HG03354 (cell line): Measurements from ENCODE around the gene DYSF.

Experiments used
- ATAC-seq: cut with Tn5 transposase; IDR thresholded peaks from one replicate; pipeline ENCODE4 v1.9.1; 2021; ENCODE audit warnings: mild to moderate bottlenecking; ENCODE audit not compliant: unreplicated experiment, poor library complexity, severe bottlenecking

The DYSF gene

DNA sequence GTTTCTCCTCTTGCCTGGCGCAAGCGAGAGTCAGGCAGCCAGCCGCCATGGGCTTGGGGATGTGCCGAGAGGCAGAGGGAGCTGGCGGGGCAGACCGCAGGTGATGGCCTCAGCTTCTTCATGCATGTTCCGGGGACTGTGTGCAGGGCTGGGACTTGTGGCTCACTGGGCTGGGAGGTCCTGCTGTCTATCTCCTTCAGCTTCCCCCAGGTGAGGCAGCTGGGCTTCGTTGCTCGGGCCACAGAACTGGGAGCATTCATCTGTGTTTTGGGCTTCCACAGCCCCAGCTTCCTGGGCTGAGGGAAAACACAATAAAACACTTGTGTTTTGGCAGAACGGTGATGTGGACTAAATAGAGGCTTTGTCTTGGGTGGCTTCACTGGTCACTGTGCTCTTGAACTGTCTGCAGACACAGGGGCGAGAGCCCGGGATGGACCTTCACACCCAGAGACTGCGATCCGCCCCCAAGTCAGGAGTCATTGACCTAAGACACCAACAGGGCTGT is 93.5 kb downstream of the DYSF start:
- no peak for ATAC-seq

DNA sequence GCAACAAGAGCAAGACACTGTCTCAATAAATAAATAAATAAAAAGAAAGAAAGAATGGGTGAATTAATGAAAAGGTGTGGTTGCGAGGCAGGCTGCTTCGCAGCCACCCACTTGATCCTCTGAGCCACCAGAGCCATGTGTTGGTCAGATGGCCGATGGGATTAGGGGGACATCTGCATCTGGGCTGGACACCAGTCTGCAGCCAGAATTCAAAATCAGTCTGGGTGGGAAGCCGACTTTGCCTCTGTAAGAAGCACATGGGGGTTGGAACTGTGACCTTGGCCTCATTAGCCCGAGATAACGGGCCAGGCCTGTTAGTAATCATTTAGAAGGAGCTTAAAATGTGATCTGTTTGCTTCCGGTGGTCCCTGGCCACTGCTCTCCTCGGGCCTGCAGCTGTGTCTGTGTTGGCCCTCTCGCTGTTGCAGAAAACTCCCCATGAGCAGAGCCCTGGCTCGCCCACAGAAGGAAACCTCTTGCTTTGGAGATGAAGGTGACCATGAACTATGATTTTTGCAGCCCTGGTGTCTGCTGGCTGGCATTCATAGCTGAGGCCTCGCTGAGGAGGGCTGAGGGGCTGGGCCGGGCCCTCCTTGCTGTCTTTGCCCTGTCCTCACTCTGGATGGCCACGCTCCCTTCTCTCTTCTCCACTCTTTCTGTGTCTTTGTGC is 94.4 kb downstream of the DYSF start:
- no peak for ATAC-seq

DNA sequence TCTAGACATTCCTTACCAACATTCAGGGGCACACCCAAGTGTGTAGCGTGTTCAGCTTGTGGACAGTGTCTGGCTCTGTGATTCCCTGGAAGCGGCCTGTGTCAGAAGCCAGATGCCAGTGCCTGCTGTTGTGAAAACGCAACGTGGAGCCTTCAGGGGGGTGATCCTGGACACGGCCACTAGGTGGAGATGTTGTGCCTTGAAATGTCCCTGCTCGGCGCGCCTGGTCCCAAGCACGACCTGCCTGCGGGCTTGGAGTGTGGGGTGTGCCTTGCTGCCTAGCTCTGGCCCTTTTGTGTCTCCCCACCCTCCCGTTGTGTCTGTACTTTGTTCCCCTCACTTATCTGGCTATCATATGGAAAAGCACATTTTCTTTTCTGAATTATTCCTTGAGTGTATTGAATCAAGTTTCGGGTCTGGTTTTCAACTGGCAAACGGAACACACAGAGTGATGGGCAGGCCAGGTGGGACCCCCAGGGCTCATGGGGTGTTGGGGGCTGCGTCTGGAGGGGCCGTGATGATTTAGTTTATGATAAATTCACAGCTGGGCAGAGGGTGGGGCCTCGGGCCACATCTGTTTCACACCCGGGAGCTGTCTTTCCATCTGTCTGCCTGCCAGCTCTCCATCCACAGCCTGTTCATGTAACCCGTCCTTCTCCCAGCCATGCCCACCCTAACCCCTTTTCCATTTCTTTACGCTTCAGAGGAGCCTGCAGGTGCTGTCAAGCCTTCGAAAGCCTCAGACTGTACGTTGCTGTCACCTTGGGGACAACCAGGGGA is 95.5 kb downstream of the DYSF start:
- ATAC-seq, result peak; percentile 55

DNA sequence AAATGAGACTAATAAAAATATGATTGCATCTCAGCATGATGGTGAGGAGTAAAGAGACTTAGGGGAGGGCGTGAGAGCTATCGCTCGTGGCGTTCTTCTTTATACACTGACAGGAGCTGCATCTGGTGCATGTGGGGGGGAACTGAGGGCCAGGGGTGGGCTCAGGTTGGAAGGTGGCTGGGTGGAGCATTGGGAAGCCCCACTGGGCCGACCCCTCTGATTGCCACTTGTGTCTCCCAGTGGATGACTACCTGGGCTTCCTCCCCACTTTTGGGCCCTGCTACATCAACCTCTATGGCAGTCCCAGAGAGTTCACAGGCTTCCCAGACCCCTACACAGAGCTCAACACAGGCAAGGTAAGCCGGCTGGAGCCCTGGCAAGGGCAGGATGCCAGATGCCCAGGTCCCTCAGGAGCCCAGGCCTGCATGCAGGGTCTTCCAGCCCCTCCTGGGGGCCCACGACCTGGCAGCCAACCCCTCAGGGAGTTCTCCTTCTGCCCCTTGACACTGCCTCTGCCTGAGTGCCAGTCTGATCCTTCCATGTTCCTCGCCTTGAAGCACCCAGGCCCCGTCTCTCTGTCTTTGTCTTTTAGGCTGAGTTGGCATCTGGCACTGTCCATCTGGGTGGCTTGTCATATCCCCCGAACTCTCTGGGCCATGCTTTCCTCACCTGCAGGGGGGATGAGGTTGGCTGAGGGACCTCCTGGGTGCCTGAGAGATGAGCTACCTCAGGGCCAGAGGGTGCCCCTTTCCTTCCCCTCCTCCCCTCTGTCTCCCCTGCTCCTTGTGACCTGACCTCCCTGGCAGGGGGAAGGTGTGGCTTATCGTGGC is 97.7 kb downstream of the DYSF start:
- no peak for ATAC-seq

DNA sequence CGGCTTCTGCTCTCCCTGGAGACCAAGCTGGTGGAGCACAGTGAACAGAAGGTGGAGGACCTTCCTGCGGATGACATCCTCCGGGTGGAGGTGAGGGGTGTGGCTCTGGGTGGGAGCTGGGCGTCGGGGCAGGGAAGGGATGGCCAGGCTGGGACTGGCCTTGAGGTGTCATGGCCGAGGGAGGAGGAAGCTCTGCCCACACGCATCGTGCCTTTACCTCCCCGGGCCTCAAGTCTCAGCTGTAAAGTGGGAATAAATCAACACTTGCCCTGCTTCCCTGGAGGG is 98.2 kb downstream of the DYSF start:
- ATAC-seq, result no peak

DNA sequence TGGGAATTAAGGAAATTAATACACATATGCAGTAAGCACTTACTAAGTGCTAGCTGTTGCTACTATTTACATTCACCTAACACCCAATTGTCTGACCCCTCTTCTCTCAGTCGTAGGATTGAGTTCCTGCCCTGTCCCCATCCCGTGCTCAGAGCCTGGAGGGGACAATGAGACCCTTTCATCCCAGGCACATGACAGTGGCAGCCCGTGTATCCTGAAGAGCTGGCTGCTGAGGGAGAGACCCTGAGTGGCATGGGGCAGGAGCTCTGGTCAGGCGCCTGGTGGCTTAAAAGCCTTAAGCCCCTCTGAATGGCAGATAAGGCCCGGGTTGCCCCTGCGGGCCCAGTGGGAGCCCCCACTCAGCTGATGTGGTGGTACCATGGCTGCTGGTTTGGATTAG is 99.0 kb downstream of the DYSF start:
- ATAC-seq, result no peak

DNA sequence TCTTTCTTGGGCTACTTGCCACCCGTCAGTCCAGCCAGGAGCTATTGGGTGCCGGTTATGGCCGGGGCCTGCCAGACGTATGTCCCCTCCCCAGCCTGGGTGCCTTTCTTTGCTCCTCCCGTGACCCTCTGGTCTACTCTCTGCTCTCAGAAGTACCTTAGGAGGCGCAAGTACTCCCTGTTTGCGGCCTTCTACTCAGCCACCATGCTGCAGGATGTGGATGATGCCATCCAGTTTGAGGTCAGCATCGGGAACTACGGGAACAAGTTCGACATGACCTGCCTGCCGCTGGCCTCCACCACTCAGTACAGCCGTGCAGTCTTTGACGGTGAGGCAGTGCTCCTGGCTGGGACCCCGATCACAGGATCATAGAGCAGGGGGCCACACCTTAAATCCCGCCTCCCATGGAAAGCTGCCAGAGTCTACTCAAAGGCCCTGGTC is 99.5 kb downstream of the DYSF start:
- no peak for ATAC-seq

DNA sequence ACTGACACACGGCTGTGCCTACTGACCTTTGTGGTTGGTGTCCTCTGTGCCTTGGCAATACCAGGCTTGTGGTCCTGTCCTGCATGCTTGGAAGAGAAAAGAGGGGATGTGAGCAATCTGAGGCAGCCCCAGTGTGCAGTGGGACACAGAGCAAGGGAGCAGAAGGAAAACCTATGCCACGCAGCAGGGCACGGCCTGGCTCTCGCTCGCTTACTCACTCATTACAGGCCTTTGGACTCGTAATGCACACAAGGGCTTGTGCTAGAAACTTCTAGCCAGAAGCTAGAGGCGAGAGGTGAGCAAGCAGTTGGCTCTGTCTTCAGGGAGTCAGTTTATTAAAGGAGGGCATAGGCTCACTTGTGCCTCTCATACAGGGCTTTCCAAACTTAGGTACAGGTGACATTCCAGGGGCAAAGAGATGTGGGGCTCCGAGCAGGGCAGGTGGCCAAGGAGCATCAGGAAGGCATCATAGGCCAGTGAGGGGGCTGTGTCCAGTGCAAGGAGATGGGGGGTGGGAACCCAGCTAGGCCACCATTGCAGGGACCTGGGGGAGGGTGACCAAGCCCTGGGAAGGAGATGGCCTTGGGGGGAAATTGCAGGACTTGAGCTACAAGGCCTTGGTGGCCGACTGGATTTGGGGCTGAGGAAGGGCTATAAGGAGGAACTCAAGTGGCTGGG is 100.8 kb downstream of the DYSF start:
- no peak for ATAC-seq

DNA sequence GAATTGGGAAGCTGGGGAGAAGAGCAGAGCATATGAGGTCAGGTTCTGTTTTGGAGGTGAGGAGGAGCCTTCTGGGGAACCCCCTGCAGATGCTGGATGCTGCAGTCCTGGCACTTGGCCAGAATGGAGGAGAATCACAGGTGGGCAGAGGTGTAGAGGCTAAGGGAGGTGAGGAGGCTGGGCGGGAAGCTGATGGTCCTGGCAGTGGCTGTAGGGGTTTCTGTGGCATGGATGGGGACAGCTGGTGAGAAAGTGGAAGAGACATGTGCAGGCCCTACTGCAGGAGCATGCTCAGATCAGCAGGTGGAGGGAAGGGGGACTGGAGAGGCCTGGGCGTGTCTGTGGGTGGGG is 101.3 kb downstream of the DYSF start:
- no peak for ATAC-seq

DNA sequence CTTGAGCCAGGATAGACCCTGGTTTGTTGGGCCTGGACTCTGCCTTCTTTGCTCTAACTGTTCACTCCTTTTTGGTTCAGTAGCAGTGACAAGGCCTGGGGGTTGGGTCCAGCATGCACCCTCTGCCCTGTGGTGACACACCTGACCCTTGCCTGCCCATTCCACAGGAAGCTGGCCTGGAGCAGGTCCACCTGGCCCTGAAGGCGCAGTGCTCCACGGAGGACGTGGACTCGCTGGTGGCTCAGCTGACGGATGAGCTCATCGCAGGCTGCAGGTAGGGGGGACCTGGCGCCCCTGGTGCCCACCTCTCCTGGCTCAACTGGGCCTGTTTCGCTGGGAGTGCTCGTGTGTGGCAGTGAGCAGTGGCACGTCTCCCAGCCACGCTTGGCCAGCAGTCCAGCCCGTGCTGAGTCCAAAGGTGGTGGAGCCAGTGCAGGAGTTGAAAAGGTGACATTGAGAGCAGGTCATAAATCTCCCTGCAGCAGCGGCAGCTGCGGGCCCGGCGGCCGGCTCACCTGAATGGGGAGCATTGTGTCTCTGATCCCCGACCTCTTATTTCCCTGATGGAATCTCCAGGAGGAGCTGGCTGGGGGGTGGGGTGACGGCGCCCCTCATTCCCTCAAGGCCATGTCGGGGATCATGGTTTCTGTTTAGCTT is 102.6 kb downstream of the DYSF start:
- no peak for ATAC-seq

DNA sequence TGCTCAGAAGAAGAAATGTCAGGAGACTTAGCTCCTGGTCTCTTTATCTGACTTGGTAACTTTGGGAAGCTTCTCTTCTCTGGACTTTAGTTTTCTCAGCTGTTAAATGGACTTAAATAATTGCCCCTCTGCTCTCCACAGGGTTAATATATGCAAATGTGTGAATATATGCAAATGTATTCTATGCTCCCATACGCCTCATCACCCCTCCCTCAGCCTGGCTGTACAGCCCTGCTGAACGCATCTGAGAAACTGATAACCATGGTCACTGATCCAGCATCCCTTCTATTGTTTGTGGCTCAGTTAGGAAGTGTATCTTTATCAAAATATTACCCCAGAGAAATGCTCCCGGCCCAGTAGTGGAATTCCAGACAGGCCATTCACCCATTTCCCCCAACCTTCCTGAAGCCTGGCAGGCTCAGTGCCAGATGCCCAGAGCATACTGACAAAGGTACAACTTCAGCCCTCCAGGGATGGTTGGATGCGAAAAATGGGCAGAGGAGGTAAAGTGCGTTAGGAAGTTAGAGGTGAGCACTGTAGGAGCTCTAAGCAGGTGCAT is 103.4 kb downstream of the DYSF start:
- ATAC-seq, result no peak

DNA sequence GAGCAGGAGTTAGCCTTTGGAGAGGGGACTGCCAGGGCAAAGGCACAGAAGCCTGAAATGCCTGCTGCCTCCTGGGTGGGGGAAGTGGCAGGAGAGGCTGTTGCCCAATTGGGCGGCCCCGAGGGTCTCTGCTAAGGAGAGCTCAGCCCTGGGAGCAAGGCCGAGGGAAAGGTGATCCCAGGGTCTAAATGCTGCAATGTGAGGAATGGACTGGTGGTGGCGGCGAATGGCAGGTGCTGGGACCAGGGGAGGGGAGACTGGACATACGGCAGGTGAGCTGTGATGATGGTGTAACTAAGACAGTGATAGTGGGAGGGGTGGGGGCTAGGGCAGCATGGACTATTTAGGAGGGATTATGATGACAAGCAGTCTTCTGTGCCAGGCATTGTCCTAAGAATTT is 104.0 kb downstream of the DYSF start:
- ATAC-seq, result no peak

DNA sequence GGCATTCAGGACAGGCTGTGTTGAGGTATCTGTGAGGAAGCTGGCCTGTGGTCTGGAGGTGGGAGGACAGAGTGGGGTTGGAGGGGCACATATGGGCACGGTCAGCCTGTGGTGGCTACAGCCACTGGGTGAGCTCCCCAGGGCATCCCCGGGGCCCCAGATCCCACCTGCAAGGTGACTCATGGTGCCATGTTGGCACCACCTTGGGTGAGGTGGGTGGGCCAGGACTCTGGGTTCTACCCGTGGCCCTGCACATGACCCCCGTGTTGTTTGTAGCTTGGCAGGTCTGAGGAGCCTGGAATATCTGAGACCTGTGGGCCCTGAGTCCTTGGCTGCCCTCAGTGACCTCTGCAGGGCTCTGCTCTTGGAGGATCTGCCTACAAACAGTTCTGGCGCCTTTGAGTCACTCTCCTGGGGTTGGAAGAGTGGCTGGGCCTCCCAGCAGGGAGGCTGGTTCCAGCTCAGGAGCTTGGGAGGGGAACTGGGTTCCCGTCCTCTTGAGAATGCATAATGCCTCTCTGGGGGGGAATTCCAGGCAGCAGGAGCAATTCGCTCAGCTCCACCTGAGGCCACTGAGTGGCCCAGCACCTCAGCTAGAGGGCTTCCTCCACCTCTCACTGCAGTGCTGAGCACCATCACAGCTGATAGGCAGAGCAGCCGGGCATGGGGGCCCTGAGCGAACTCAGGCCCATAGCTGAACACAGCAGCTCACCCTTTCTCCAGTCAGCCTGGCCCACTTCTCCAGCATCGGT is 105.1 kb downstream of the DYSF start:
- ATAC-seq, result no peak

DNA sequence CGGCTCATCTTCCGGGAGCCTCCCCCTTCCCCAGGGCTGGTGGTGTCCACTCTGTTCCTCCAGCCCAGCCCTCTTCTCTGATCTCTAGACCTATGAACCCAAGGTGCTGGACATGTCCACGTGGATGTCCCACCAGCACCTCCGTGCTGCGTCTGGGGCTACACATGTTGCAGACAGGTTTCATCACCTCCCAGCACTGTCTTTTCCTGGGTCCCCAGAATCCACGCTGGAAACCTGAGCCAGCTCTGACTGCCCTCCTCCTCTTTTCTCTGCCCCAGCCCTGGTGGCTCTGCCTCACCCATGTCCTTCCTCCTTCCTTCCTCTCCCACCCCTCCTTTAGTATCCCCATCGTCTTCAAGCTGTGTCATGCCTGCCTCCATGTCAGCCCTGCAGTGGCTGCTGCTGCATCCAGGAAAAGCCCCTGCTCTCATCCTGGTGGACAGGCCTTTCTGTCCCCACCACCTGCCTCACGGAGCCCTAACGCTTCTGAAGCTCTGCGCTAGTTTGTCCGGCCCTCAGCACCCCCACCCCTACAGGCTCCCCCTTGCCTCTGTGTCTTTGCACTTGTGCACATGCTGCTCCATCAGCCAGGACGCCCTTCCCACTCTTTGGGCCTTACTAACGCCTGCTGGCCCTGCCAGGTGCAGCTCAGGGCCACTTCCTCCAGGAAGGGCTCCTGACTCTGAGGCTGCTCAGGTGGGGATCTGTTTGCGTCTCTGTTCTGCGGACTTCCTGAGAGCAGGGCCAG is 105.9 kb downstream of the DYSF start:
- ATAC-seq, result no peak

DNA sequence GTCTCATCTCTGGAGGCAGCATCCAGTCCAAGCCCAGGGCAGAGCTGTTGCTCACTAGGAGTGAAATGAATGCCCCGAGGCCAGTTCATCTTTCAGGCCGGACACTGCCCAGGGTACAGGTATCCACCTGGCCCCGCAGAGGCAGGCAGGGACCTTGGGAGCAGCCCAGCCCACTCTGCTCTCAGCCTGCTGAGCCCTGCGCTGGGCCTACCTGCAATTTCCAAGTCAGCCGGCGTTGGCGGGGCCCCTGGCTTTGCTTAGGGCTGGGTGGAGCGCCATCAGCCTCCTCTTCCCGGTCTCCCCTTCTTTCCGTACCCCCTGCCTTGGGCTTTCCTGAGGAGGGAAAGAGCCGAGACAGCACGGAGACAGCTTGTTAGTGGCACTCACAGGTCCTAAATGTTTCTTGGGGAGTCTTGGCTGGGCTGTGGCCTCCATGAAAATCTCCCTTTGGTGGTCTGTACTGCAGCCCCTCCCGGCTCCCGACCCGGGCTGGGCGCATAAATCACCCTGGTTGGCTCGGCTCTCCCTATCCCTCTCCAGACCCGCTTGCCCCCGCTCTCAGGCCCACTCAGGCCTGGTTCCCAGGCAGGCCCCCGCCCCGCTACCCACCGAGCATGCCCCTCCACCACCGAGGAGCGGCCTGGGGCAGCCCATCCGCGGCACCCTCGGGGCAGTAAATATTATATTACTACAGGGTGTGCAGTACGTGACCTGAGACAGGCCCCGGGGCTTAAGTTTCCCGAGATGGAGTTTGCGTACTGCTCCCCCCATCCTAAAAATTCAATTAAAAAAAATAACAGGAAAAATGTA is 106.7 kb downstream of the DYSF start:
- no peak for ATAC-seq

DNA sequence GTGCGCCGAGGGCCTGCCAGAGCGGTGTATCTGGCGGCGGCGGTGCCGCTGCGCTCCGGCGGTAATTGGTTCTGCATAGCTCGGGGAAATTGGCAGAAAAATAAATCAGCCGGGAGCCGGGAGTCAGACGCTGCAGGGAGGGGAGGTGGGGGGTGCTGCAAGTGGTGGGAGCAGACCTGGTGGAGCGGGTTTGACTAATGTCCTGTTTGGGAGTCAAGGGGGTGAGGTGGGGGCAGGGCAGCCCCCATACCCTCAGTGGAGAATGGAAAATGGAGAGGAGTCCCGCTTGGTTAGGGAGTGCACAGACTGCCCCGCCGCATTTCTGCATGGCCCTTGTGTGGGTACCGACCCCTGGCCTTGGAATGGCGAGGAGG is 107.3 kb downstream of the DYSF start:
- ATAC-seq, result no peak
